ENCODE results near the gene ANKRD13C. TPM values are rescaled to one million over a fixed set of nuclear protein-coding genes. Genes with fewer than 3 reads are reported as not detected.

ANKRD13C gene
- total and polyA plus RNA-seq, 4 donors = 3.3 to 14.1 (median 8.3) TPM

- no peak for TF ChIP-seq CTCF (IDR thresholded peaks at IDR 0.05; ENCODE audit: low read depth, low read length, missing input control)
- TF ChIP-seq RXRA (IDR thresholded peaks at IDR 0.05) = no peak
- TF ChIP-seq TAF1 (conservative IDR thresholded peaks at IDR 0.05) = no peak
These were observed 47.5 kb upstream of the ANKRD13C start (continued) for GRCh38 chr1:70401974-70402373.

GRCh38 chr1:70400335-70400734, 45.8 kb upstream of the ANKRD13C start:
- Histone ChIP-seq H3K27ac (ENCODE audit: low read depth in 1 of 2, low read length in 2 of 2) (no peak overlapping the region), H3K9ac (ENCODE audit: low read depth in 1 of 2, low read length in 2 of 2) (no peak overlapping the region), H3K27me3 (ENCODE audit: control insufficient read depth in 4 of 4, insufficient read depth in 4 of 4, low read length in 3 of 4) (no peaks in the 10 kb centered on the region), H3K4me3 (ENCODE audit: low read depth in 1 of 3, low read length in 3 of 3) (no peak overlapping the region), H3K36me3 (ENCODE audit: control insufficient read depth in 4 of 4, insufficient read depth in 3 of 4, low read depth in 1 of 4, low read length in 3 of 4) (no peaks in the 10 kb centered on the region), H3K4me1 (ENCODE audit: control insufficient read depth in 4 of 4, insufficient read depth in 4 of 4, low read length in 3 of 4) (no peaks in the 10 kb centered on the region), H3K9me3 (ENCODE audit: control insufficient read depth in 4 of 4, low read length in 3 of 4) (no peaks in the 10 kb centered on the region)
- WGBS = 92% methylated on average over 1 of the region's 1 CpG
- no peak for DNase-seq (ENCODE audit: low spot score)
- TF ChIP-seq MAX (IDR thresholded peaks at IDR 0.05) (no peak), HNF4G (IDR thresholded peaks at IDR 0.05) (no peak), JUND (IDR thresholded peaks at IDR 0.05) (no peak), RAD21 (IDR thresholded peaks at IDR 0.05) (no peak), FOXA2 (IDR thresholded peaks at IDR 0.05) (no peak), ZBTB33 (IDR thresholded peaks at IDR 0.05) (no peak), REST (IDR thresholded peaks at IDR 0.05) (no peak), HNF4A (conservative IDR thresholded peaks at IDR 0.05) (no peak), NR2F2 (IDR thresholded peaks at IDR 0.05) (no peak)

GRCh38 chr1:70397013-70397412, 42.5 kb upstream of the ANKRD13C start:
- Histone ChIP-seq H3K9me3 (ENCODE audit: control insufficient read depth in 4 of 4, low read length in 3 of 4) (no peaks in the 10 kb centered on the region), H3K4me1 (ENCODE audit: control insufficient read depth in 4 of 4, insufficient read depth in 4 of 4, low read length in 3 of 4) (no peaks in the 10 kb centered on the region), H3K36me3 (ENCODE audit: control insufficient read depth in 4 of 4, insufficient read depth in 3 of 4, low read depth in 1 of 4, low read length in 3 of 4) (no peaks in the 10 kb centered on the region), H3K27ac (ENCODE audit: low read depth in 1 of 2, low read length in 2 of 2) (no peak overlapping the region), H3K27me3 (ENCODE audit: control insufficient read depth in 4 of 4, insufficient read depth in 4 of 4, low read length in 3 of 4) (no peaks in the 10 kb centered on the region), H3K9ac (ENCODE audit: low read depth in 1 of 2, low read length in 2 of 2) (no peak overlapping the region), H3K4me3 (ENCODE audit: low read depth in 1 of 3, low read length in 3 of 3) (no peak overlapping the region)
- no peak for DNase-seq (ENCODE audit: low spot score)
- 80% methylated on average over 7 of the region's 7 CpGs for WGBS
- no peak for TF ChIP-seq CTCF (IDR thresholded peaks at IDR 0.05; ENCODE audit: low read depth, low read length, missing input control)
- TF ChIP-seq TAF1 (conservative IDR thresholded peaks at IDR 0.05) = no peak
- TF ChIP-seq FOXA2 (IDR thresholded peaks at IDR 0.05) = no peak
- no peak for TF ChIP-seq ATF3 (IDR thresholded peaks at IDR 0.05)
- TF ChIP-seq ZBTB33 (IDR thresholded peaks at IDR 0.05) = no peak
- TF ChIP-seq FOXA1 (IDR thresholded peaks at IDR 0.05) = no peak
- no peak for TF ChIP-seq MAX (IDR thresholded peaks at IDR 0.05)
- TF ChIP-seq SP1 (IDR thresholded peaks at IDR 0.05) = no peak
- TF ChIP-seq RAD21 (IDR thresholded peaks at IDR 0.05) = no peak
- no peak for TF ChIP-seq HNF4G (IDR thresholded peaks at IDR 0.05)
- no peak for TF ChIP-seq GABPA (IDR thresholded peaks at IDR 0.05 in 1 of 2, conservative IDR thresholded peaks at IDR 0.05 in 1 of 2)

Measured in liver (tissue), 9 donors.